ENCODE data around the gene VWA5B1.
"Not testable (repeated sequence)": the region's sequence is repeated elsewhere in the genome, so short reads cannot be mapped to it uniquely, and the experiment has no call there.

The VWA5B1 gene, protein sequence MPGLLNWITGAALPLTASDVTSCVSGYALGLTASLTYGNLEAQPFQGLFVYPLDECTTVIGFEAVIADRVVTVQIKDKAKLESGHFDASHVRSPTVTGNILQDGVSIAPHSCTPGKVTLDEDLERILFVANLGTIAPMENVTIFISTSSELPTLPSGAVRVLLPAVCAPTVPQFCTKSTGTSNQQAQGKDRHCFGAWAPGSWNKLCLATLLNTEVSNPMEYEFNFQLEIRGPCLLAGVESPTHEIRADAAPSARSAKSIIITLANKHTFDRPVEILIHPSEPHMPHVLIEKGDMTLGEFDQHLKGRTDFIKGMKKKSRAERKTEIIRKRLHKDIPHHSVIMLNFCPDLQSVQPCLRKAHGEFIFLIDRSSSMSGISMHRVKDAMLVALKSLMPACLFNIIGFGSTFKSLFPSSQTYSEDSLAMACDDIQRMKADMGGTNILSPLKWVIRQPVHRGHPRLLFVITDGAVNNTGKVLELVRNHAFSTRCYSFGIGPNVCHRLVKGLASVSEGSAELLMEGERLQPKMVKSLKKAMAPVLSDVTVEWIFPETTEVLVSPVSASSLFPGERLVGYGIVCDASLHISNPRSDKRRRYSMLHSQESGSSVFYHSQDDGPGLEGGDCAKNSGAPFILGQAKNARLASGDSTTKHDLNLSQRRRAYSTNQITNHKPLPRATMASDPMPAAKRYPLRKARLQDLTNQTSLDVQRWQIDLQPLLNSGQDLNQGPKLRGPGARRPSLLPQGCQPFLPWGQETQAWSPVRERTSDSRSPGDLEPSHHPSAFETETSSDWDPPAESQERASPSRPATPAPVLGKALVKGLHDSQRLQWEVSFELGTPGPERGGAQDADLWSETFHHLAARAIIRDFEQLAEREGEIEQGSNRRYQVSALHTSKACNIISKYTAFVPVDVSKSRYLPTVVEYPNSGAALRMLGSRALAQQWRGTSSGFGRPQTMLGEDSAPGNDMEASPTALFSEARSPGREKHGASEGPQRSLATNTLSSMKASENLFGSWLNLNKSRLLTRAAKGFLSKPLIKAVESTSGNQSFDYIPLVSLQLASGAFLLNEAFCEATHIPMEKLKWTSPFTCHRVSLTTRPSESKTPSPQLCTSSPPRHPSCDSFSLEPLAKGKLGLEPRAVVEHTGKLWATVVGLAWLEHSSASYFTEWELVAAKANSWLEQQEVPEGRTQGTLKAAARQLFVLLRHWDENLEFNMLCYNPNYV
- total RNA-seq, result 0.04 to 0.18 reads per million in 2 experiments

GRCh38 chr1:20290624-20291597, at the start of gene VWA5B1:
Gene VWA5B1, plus strand, starts transcription at chr1:20290875. Its CDS starts 19,727 bp downstream, at chr1:20310602.
- no peak for DNase-seq (ENCODE audit: low read depth)

GRCh38 chr1:20242890-20243479, 47.7 kb upstream of the VWA5B1 start:
- DNase-seq (ENCODE audit: low read depth), result no peak

DNA sequence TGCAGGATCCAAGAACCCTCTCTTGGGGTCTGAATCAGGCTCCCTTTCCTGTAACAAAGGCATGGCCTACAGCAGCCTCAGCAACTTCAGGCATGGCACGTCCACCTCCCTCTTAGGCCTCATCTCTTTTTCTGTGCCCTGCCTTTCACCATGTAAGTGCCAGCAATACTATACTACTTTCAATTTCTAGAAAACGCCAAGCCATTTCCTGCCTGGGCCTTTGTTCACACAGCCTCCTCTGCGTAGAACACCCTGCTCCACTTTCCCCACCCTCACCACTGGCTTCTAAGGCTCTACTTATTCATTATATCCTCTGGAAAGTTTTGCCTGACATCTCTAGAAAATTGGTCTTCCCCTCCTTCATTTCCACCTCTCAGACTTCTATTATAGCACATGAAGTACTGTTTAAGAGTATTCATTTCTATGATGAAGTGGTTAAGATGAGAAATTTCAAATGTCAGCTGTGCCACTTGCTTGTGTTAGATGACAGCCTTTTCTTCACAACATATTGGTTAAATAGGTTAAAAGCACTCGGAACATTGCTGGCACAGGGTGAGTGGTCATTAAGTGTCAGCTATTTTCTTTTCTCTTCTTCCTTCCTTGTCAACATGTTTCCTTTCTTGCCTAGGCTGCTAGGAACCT, 41.6 kb upstream of the VWA5B1 start:
- no peak for DNase-seq (ENCODE audit: low read depth)

- no peak for DNase-seq (ENCODE audit: low read depth)
These were observed 40.2 kb upstream of the VWA5B1 start for GRCh38 chr1:20250340-20250989.

- no peak for DNase-seq (ENCODE audit: low read depth)
These were observed 38.1 kb upstream of the VWA5B1 start for GRCh38 chr1:20252587-20252986.

GRCh38 chr1:20255666-20256065, 35.0 kb upstream of the VWA5B1 start:
- no peak for DNase-seq (ENCODE audit: low read depth)

DNA sequence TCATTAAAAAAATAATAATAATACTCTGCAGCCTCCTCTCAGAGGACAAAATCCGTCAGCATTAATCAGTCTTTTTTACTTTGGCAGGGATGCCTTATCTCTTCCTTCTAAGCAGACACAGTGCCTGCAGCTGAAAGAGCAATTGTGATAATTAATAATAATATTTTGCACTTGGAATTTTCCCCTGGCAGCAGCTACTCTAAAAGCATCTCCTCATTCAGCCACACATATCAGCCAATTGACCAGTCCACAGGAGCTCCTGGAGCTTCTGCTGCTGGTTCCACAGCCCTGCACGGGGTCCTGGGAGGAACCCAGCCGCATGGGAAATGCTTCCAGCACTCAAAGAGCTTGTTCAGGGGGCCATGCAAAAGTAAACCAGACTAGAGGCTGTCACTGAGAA, 31.0 kb upstream of the VWA5B1 start:
- no peak for DNase-seq (ENCODE audit: low read depth)

DNA sequence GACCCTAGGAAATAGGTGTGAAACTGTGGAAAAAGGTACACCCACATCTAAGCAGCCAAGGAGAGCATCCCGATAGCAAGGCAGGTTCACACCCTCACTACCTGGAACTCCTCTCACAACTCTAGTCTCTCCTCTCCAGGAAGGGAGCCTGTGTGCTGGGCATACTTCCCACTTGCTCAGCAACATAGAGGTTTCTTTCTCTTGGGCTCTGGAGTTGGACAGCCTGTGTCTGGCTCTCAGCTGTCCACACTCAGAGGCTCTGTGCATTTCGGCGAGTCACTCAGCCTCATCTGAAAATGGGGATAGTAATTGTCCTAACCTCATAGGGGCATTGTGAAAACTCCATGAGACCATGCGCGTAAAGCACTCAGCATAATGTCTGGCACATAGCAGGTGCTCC, 29.6 kb upstream of the VWA5B1 start:
- DNase-seq (ENCODE audit: low read depth), result no peak

DNA sequence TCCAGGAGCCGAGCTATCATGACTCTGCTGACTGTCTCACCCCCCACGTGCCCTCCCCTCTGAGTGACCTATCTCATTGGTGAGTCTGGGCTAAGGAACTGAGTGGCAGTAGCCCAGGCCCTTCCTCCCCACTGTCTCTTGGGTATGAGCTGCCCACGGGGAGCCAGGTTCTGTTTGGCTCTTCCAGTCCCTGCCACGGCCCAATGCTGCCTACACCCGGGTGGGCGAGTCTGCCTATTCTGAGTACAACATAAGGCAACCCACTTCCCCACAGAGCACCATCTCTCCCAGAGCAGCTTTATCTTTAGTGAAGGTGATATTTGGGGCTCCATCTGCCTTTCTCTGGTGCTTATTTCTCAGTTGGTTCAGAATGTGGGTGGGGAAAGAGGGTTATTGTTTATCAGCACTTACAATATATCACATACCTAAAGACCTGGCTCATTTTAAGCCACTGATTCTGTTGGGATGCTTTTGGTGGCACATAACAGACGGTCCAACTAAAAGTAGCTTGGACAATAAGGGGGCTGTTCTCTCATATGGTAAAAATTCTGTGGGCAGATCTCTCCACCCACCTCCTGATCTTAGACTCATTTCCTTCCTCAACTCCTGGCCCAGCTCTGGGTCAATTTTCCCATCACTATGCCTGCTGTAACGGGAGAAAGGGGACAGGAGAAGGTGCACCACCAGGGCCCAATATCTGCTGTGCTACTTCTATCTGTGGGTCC, 27.7 kb upstream of the VWA5B1 start:
- no peak for DNase-seq (ENCODE audit: low read depth)

GRCh38 chr1:20265250-20265649, 25.4 kb upstream of the VWA5B1 start:
- no peak for DNase-seq (ENCODE audit: low read depth)

- no peak for DNase-seq (ENCODE audit: low read depth)
These were observed 24.5 kb upstream of the VWA5B1 start for GRCh38 chr1:20266141-20266540.

DNA sequence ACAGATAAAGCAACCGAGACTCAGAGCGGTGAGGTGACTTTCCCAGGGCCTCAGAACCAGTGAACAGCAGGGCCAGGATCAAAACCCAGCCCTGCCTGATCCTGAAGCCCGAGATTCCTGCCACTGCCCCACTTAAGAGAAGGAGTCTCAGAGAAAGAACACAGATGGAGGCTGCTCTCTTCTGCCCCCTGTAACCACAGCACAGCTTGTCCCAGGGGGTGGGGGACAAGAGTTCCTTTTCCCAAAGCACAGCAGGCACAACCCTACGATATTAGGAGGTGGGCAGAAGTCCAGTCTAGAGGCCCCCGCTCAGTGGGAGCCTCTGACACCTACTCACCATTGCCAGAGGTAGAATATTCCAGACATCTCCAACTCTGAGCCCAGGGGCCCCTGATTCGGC, 24.0 kb upstream of the VWA5B1 start:
- no peak for DNase-seq (ENCODE audit: low read depth)

GRCh38 chr1:20271498-20272400, 18.9 kb upstream of the VWA5B1 start:
- no peak for DNase-seq (ENCODE audit: low read depth)

DNA sequence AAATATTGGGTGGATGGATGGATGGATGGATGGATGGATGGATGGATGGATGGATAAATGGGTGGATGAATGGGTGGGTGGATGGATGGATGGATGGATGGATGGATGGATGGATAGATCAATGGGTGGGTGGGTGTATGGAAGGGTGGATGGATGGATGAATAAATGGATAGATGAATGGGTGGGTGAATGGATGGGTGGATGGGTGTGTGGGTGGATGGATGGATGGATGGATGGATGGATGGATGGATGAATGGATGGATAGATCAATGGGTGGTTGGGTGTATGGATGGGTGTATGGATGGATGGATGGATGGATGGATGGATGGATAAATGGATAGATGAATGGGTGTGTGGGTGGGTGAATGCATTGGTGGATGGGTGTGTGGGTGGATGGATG, 17.0 kb upstream of the VWA5B1 start:
- DNase-seq (ENCODE audit: low read depth), result not testable (repeated sequence)

DNA sequence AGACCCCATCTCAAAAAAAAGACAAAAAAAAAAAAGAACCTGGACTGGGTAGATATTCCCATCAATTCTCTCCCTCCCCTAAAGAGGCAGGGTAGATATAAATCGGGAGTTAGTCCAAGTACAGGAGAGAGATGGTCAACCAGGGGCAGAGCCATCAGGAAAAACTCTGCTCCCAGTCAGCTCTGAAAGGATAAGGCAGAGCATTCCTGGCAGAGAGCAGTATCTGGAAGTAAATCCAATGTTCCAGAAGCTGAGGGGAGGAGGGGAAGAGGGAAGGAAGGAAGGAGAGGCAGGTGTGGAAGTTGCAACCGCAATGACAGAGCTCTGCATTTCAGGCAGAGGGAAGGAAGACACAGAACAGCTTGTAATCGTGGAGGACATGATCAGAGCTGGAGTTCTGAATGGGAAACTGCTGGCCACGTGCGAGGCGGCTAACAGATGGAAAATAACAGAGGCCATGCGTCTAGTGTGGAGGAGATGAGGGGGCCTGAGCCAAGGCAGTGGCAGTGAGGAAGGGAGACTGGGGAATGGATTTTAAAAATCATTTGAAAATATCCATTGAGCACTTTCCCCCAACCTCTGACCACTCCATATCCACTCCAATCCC, 15.3 kb upstream of the VWA5B1 start:
- no peak for DNase-seq (ENCODE audit: low read depth)

- DNase-seq (ENCODE audit: low read depth), result no peak
These were observed 14.1 kb upstream of the VWA5B1 start for GRCh38 chr1:20276485-20277159.

DNA sequence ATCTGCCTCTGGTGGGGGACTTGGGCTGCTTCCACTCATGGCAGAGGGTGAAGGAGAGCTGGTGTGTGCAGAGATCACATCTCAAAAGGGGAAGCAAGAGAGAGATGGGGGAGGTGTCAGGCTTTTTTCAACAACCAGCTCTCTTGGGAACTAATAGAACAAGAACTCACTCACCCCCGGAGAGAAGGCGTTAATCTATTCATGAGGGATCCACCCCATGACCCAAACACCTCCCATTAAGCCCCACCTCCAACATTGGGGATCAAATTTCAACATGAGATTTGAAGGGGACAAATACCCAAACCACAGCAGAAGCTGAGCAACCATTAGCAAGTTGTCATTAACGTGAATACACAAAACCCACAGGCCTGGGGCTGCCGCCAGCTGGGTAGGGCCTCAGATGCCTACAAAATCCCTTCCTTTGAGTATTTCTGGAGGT, 12.0 kb upstream of the VWA5B1 start:
- no peak for DNase-seq (ENCODE audit: low read depth)

Measured in T follicular helper cell (primary cell).